Esophagus mucosa (tissue), 1 donor: ENCODE measurements around the gene ONECUT3. TPM values are rescaled to one million over a fixed set of nuclear protein-coding genes. Genes with fewer than 3 reads are reported as not detected.
"Not testable (repeated sequence)": the region's sequence is repeated elsewhere in the genome, so short reads cannot be mapped to it uniquely, and the experiment has no call there.

Experiments
- ATAC-seq: fragments of 200-7000 bp; cut with Tn5 transposase; one replicate; pipeline ENCODE4 v1.9.1; 2020
- total RNA-seq: library from RNA; stranded (reverse); gene quantifications from one replicate; pipeline ENCODE4 v1.2.4, GENCODE V29; 2023
- donor health status: DM: yes; HTN: yes; CAD: no.

ONECUT3 gene
- total RNA-seq, 1 donor from 2014 or later, result not detected

DNA sequence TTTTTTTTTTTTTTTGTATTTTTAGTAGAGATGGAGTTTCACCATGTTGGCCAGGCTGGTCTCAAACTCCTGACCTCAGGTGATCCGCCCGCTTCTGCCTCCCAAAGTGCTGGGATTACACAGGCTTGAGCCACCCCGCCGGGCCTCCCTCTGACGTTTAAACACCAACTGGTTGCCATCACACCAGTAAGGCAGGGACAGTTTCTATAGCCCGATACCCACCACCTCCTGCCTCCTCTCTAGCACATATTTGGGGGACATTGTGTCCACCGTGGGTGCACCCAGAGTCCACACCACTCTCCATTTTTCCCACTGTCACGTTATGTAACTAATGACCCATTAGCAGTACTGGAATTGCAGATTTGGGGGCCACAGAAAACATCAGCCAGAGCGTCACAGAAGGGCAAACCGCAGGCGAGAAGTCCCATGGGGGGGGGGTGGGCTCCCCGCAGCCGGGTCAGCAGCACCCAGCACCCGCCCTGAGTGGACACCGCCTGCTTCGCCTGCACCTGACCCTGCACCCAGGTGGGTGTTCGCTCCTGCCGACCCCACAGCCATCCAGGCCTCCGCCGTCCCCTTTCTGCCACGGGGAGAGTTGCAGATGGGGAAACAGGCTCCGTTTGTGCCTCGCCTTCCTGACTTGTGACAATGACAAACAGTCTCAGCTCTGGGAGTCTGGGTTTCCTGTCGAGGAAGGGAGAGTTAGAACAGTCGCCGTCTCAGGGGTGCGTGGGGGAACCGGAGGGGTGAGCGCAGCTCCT, 3.6 kb downstream of the ONECUT3 start:
- ATAC-seq, result no peak

DNA sequence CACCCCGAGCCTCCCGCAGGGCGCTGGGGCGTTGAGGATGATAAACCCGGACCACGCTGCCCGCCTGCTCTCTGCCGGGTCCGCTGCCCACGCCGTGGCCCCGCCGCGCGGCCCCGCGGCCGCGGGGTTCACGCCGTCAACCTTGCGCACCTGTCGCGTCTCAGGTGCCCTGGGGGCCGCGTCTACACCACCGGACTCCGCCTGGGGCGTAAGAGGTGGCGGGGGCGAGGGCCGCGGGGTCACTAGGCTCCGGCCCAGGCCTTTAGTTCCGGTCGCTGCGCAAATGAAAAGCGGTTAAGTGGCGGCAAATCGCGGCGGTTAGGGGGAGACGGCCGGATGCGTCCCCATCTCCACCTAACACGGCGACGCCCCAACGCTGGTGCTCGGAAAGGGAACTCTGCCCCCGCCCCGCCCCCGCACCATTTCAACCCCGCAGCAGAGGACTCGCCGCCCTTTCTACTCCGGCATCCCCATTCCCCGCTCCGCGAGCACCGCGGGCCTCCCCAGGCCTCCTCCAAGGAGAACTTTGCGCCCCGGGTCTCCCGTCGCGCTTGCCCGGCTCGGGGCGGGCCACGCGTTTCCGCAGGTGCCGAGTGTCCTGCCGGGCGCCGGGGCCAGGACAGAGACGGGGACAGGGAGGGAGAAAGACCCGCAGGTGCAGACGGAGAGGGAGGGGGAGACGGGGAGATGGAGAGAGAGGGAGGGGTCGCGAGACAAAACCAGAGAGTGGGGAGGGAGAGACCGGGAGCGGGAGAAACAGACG, 4.3 kb downstream of the ONECUT3 start:
- no peak for ATAC-seq

DNA sequence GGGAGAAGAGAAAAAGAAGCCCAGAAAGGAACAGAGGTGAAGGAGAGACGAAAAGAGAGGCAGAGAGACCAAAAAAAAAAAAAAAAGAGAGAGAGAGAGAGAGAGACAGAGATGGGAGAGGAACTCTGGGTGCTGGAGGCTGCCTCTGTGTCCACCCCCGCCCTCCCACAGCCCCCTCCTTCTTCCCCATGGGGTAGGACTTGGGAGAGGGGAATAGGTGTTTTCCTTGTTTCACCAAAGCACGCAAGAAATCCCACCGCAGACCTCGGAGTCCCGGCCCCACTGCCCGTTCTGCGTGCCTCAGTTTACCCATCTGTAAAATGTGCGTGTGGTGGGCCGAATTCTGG, 4.9 kb downstream of the ONECUT3 start:
- no peak for ATAC-seq

DNA sequence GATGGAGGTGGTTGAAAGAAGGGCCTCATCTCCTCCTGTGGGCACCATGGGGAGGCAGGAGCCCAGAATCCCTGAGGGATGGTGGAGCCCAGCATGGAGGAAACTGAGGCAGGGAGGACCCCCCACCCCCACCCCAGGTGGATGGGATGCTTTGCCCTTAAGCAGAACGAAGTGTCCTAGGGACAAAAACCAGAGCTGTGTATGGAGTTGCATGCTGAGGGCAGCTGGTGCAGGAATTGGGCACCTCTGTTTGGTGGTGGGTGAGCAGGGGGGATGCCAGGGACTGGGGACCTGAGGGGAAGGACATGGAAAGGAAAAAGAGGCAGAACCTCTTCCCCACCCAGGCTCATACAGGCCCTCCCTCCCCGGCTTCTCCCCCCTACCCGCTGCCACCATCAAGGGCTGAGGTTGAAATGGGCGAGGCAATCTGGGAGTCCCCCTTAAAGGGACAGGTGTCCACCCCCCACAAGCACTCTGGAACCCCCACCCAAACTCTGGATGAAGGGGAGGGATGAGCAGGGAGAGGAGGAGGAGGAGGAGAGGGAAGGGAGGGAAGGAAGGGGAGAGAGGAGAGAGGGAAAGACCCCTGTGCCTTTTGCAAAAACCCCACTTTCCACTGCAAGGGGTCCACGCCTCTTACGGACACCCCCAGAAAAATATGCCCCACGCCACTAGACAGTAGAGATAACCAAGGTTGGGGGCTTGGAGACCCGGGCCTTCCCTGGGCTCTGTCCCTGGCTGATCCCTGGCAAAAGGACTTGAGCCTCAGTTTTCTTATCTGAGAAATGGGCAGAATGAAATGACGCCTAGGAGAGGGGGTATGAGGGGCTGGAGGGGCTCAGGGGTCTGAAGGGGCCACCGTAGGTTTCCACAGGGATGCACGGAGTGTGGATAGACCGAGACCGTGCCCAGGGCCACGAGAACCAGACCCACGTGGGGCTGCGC, 5.9 kb downstream of the ONECUT3 start:
- ATAC-seq, result no peak

DNA sequence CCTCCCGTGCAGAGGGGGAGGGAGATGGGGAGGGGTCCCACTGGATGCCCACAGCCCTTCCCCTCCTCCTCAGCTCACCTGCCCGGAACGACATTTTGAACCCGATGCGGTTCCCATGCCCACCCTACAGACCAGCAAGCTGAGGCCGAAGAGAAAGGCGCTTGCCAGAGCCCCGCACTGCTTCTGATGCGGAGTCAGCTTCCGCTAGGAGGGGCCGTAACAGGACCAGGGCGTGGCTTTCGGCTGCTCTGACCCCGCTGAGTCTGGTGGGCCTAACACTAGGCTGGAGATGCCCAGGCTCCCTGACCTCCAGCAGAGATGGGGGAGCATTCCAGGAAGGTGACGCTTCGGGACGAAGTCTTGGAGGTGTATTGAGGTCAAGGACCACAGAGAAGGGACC, 6.7 kb downstream of the ONECUT3 start:
- no peak for ATAC-seq

DNA sequence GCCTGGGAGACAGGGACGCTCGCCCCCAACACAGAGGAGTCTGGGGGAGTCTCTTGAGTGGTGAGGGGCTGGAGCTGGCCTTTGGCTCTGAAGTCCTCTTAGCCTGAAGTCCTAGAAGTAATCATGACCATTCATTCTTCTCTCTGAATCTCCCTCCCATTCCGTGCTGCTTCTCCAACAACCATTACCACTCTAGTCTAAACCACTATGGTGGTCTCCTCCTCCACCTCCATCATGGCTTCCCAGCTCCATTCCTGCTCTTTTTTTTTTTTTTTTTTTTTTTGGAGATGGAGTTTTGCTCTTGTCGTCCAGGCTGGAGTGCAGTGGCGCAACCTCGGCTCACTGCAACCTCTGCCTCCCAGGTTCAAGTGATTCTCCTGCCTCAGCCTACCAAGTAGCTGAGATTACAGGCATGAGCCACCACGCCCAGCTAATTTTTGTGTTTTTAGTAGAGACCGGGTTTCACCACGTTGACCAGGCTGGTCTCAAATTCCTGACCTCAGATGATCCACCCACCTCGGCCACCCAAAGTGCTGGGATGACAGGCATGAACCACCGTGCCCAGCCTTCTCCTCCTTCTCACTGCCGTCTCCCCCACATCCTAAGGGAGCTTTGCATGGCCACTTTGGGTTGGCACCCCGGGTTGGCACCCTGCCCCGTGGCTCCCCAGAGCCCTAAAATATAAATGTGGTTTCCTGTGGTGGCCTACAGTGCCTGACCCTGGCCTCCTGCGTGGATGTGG, 7.7 kb downstream of the ONECUT3 start:
- ATAC-seq, result not testable (repeated sequence)

DNA sequence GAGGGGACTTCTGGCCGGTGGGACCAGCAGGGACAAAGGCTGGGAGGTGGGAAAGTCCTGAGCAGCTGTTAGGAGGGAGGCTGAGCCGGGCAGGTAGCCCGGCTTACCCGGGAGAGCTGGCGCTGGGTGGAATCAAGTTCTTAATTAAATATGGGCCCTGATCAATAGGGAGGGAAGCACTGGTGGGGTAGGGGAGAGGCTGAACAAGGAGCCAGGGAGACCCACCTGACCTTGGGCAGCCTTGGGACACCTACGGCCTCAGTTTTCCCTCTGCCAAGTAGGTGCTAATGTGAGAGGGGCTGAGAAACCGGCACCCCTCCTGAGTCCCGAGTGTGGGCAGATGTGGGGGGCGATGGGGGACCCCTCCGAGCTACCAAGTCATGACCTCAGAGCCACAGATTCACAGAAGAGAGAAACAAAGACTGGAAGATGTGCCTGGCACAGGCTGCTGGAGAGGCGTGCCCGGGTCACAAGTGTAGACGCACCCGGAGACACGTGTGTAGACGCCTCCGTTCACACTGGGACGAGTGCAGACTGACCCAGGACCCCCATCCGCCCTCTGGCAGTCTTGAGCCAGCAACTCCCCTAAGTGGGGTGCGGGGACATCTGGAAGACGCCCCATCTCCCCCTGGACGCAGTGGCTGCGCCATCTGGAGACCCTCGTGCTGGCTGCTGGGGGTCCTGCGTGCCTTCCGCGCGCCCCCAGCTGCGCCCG, 8.4 kb downstream of the ONECUT3 start:
- no peak for ATAC-seq

DNA sequence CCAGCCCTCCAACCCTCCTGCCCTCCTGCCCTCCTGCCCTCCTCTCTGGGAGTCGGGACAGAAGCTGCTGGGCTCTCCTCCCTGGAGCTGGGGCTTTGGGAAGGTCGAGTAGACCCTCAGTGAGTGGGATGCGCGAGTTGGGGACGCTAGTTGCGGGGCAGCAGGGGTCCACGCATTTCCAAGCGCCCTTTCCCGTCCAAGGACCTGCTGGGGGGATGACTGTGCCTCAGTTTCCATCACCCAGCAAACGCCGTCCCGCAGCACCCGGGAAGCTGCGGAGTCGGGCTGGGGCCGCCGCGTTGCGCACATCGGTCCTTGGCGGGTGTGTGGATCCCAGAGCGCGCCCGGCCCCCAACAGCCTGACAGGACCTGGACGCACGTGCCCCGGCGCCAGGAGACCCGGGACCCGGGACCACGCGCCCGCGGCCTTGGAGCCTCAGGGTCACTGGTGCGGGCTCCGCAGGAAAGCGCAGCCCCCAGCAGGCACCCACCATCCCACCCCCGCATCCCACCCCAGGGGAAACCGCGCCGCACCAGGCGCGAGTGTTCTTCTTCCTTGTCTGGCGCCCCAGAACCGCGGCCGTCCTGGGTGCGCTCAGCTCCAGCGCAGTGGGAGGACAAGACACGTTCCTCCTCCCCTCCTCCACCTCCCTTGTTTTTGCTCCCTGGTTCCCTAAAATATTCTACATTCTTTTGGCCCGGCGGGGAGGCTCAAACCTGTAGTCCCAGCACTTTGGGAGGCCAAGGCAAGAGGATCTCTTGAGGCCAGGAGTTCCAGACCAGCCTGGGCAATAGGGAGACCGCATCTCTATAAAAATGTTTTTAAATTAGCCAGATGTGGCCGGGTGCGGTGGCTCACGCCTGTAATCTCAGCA, 9.2 kb downstream of the ONECUT3 start:
- no peak for ATAC-seq

DNA sequence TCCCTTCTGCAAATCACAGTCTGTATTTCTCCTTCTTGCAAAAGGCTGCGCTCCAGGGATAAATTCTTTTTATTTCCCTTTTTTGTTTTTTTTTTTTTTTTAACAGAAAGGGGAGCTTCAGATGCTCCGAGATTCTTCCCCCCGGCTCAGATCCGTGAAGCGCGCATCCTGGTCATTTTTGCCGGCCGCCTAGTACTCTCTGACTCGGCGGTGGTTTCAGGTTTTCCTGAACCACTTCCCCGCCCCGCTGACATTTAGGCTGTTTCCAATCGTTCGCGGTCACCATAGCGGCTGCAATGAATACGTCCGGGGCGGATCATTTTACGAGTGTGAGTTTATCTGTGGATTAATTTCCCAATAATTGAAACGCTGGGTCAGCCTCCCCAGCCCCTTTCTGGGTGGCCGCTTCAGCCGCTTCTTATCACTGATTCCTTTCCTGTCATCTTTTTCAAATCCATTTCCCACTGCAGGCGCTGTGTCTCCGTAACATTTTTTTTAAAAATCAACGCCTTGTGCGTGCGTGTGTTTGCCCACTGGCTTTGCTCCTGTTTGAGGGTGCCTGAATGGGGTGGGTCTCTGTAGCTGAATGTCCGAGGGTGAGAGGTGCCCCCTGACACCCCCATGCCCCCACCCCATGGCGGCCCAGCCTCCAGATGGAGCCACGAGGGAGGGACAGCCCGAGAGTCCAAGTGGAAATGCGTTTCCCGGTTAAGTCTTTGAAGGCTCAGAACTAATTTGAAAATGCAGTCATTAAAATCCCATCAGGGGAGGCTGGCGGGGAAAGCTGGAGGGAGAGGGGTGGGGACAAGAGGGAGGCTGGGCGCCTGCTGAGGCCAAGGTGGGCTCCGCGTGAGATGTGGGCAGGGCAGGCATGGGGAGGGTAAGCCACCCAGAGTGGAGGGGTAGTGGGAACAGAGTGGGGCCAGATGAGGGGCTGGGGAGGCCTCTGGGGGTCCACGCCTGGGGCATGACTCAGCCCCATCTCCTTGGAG, 10.6 kb downstream of the ONECUT3 start:
- ATAC-seq, result no peak

DNA sequence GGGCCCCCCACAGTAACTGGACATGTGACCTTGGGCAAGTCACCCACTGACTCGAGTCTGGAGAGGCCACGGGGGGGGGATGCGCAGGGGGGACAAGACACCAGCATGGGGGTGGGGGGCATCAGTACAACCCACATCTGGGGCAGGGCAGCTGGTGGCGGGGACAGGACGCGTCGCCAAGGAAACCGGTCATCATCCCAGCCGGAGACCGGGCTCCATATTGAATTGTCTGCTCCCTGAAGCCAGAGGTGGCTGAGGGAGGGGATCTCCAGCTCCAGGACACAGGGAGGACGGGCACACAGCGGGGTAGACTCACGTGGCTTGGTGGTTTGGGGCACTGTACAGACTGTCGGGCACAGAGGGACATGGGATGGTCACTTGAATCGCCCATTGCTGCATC, 11.4 kb downstream of the ONECUT3 start:
- ATAC-seq, result no peak

DNA sequence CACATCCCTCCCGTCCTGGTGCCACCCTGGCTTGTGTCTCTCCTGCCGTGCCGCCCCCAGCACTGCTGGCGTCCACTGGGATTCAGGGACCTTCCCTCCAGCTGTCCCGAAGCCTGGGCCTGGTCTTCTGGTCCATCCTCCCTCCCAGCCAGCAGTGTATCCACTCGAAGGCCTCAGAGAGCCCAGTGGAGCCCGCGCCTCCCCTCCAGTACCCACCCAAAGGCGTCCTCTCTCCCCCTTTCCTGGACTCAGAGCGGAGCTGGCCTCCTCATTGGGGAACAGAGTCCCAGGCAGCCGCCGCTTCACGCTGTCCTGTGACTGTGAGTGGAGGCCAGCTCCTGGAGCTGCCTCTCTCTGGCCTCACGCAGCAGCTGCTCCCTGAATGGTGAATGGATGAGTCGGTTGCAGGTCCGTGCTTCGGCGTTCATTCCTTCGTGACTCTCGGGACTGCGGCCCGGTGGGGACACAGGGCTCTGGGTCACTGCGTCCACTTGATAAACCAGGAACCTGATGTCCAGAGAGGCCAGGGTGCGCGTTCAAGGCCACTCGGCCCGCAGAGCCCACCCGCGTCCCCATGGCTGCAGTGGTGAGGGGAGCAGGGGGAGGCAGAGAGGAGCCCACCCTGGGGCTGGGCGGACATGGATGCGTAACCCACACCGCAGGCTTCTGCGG, 12.1 kb downstream of the ONECUT3 start:
- no peak for ATAC-seq

DNA sequence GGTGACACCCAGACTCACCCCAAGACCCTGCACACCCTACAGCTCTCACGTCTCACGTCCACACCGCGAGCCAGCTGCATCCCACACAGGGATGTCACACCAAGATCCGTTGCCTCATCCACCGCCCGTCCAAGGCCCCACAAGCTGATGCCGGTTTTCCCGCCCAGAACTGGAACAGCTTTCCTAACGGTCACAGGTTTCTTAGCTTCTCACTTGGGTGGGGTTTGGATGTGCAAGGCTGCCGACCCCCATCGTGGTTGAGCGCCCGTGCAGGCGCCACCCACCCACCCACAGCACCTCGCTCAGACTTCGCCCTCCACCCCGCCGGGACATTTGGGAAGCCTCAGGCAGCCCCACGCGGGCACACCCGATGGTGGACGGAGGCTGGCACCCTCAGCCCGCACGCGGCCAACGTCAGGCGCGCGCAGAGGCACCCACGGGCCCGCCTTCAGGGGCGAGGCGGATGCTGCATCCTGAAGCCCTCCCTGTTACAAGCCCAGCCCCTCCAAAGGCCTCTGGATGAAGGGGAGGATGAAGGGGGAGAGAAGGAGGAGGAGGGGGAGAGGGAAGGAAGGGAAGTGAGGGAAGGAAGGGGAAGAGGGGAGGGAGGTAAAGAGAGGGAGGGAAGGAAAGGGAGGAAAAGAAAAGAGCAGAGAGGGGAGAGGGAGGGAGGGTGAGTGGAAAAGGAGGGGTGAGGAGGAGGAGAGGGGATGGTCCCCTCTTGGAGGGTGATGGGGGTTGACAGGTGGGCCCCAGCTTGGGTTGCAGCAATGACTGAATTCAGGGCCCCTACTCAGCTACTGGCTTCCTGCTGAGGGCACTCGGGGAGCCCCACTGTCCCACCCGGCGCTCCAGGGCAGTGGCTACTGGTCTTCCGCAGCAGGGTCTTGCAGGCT, 12.8 kb downstream of the ONECUT3 start:
- ATAC-seq, result no peak

DNA sequence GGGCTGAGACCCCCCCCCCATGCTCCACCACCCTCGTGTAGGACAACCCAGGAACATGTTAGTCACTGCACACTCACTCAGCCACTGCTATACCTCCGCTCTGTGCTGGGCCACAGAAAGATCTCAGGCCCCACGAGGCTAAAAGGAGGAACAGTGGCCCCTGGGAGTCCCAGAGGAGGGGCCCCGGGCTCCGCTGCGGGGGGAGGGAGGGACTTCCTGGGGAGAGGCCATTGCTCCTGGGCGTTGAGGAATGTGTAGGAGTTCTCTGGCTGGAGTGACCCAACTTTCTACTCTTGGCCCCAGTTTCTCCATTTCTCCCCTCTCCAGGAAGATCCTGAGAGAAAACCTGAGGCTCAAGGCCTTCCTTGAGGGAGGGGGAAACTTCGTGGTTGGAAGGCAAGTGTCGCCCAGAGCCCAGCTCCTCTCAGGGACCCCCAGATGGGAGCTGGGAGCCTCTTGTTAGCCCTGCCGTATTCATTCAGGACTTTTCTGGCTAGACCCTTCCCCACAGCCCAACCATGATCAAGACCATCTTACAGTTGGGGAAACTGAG, 13.6 kb downstream of the ONECUT3 start:
- ATAC-seq, result no peak

DNA sequence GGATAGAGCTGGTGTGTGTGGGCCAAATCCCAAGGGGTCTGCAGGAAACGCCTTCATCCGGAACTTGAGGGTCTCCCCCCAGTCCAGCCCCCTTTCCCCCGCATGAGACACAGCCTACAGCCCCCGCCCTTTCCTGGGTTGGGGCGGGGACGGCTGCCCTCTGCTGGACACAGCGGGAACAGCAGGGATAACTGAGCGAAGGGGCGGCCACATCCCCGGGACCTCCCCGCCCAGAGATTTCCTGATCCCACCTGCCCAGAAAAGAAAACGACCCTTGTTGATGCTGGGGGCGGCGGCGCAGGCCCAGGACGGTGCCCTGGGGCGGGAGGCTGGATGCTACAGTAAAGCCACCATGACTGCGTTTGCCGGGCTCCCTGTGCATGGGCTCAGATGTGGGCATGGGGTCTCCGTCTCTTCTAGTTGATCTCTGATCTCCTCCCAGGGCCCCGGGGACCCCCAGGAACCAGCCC, 14.2 kb downstream of the ONECUT3 start:
- peak; percentile 51 for ATAC-seq

DNA sequence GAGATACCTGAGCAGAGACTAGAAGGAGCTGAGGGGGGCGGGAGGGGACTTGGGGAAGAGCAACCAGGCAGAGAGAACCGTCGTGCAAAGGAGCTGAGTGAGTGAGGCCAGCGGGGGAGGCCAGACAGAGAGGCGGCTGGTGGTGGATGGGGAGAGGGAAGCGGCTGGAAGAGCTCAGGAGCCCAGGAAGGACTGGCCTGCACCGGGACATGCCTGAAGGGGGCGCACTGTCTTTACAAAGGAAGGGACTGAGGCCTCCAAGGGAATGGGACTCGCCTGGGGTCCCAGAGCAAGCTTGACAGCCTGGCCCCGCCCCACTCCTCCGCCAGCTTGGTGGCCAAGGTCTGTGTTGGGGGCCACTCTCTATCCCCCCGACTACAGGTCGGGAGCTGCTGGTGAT, 14.9 kb downstream of the ONECUT3 start:
- no peak for ATAC-seq

DNA sequence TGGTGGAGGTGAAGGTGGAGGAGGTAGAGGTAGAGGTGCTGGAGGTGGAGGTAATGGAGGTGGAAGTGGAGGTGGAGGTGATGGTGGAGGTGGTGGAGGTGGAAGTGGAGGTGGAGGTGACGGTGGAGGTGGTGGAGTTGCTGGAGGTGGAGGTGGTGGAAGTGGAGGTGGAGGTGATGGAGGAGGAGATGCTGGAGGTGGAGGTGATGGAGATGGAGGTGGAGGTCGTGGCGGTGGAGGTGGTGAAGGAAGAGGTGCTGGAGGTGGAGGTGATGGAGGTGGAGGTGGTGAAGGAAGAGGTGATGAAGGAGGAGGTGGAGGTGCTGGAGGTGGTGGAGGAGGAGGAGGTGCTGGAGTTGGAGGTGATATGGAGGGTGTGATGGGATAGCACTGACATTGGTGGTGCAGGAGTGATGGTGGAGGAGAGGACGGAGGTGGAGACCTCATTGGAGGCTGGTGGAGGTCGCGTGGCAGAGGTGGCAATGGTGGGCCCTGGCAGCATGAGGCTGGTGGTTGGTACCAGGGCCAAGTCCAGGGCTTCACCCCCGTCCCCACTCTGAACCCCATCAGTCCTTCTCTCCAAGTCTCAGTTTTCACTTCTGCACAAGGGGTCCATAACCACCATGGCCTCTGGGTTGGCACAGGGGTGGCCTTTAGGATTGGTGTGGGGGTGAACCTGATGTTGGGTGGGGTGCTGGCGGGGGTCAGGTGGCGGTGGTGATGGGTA, 15.8 kb downstream of the ONECUT3 start:
- ATAC-seq, result no peak

DNA sequence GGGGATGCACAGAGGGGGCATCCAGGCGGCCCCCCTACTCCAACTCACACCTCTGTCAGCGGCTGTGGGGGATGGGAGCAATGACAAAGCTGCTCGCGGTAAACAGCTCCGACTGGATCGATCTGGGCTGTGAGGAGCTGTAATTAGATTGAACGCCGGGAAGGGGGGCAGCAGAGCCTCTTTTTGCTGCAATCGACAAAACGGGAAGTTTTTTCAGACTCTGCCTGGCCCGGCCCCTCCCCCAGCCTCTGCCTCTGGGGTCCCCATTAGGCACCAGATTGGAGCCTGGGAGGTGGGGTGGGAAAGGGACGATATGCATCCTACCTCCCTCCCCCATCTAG, 16.3 kb downstream of the ONECUT3 start:
- ATAC-seq, result no peak
